GM21529 (cell line): ENCODE data around the gene KRTAP4-2.
"Not testable (repeated sequence)": the region's sequence is repeated elsewhere in the genome, so short reads cannot be mapped to it uniquely, and the experiment has no call there.

Source experiments
- ATAC-seq: cut with Tn5 transposase; IDR thresholded peaks from one replicate; pipeline ENCODE4 v1.9.1; 2021; ENCODE audit not compliant: unreplicated experiment

Gene KRTAP4-2

GRCh38 chr17:41163828-41164227 lies 14.2 kb downstream of the KRTAP4-2 start:
- ATAC-seq = no peak

DNA sequence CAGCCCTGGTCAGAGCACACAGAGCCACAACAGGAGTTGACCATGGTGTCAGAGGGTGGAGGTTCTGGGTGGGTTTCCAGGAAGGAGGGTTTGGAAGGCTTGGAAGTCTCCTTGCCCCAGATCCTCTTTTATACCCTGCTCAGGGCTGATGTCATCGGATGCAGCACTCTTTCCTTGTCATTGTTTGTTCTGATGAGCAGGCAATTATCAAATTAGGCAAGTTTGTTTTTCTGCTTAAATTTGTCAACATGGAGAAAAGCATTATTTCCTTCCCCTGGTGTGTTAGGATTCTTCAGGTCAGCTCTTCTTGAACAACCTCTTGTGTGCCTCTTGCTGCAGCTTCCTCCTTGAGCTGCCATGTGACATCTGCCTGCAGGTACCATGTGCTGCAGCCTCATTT lies 17.4 kb downstream of the KRTAP4-2 start, which contains the start of gene KRTAP4-4:
Gene KRTAP4-4 (minus strand): TSS at position 101 of the 400 bp plus-strand sequence. CDS start 57 bp downstream, at position 44.
- no peak for ATAC-seq

- ATAC-seq = not testable (repeated sequence)
Measured at GRCh38 chr17:41160190-41160589, 17.8 kb downstream of the KRTAP4-2 start.

GRCh38 chr17:41153856-41154255 lies 24.2 kb downstream of the KRTAP4-2 start:
- ATAC-seq = no peak

GRCh38 chr17:41151525-41151924 lies 26.5 kb downstream of the KRTAP4-2 start:
- ATAC-seq = no peak

GRCh38 chr17:41150026-41150425 lies 28.0 kb downstream of the KRTAP4-2 start:
- ATAC-seq = no peak

DNA sequence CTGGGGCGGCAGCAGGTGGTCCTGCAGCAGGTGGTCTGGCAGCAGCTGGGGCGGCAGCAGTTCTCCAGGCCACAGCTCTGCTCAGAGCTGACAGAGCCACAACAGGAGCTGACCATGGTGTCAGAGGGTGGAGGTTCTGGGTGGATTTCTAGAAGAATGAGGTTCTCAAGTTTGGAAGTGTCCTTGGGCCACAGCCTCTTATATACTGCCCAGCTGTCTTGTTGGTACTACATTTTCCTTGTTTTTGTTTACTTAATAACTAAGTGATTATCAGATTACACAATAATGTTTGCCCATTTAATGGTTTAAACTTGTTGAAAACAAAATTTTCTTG lies 28.4 kb downstream of the KRTAP4-2 start, which contains the start of gene KRTAP4-5:
Gene KRTAP4-5 (minus strand): TSS at position 174 of the 334 bp plus-strand sequence. CDS start 58 bp downstream, at position 116.
- no peak for ATAC-seq

- not testable (repeated sequence) for ATAC-seq
Measured at GRCh38 chr17:41148971-41149651, 28.9 kb downstream of the KRTAP4-2 start.

- no peak for ATAC-seq
Measured at GRCh38 chr17:41147531-41148204, 30.4 kb downstream of the KRTAP4-2 start.

GRCh38 chr17:41145261-41145660 lies 32.8 kb downstream of the KRTAP4-2 start:
- no peak for ATAC-seq

GRCh38 chr17:41144846-41145245 lies 33.2 kb downstream of the KRTAP4-2 start:
- no peak for ATAC-seq

DNA sequence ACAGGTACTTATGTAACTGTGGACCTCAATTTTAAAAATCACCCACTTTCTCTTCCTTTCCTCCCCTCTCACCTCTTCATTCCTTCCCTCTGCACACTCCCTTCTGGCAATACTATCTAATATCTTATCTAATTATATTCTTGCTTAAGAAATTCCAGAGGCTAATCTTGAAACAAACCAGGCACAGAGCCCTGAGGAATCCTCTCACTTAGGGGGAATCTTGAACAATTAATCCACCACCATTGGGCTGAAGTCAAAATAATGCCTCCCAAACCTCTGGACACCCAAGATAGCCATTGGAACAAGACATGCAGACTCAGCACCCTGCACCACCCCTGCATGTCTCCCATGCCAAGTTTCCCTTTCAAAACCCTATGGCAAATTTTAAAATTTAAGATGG lies 36.7 kb downstream of the KRTAP4-2 start:
- ATAC-seq = no peak

GRCh38 chr17:41140360-41141131 lies 37.5 kb downstream of the KRTAP4-2 start, which contains the start of gene KRTAP4-6:
Gene KRTAP4-6, minus strand, starts transcription at chr17:41140544. Its CDS starts 57 bp downstream, at chr17:41140487.
- no peak for ATAC-seq

DNA sequence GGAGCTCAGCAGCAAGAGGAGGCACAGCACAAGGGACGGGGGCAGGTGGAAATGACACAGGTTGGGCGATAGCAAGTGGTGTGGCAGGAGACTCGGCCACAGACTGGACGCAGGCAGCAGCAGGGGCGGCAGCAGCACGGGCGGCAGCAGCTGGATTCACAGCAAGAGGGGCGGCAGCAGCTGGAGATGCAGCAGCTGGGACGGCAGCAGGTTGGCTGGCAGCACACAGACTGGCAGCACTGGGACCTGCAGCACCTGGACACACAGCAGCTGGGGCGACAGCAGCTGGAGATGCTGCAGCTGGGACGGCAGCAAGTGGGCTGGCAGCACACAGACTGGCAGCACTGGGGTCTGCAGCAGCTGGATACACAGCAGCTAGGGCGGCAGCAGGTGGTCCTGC lies 38.2 kb downstream of the KRTAP4-2 start:
- ATAC-seq = not testable (repeated sequence)

DNA sequence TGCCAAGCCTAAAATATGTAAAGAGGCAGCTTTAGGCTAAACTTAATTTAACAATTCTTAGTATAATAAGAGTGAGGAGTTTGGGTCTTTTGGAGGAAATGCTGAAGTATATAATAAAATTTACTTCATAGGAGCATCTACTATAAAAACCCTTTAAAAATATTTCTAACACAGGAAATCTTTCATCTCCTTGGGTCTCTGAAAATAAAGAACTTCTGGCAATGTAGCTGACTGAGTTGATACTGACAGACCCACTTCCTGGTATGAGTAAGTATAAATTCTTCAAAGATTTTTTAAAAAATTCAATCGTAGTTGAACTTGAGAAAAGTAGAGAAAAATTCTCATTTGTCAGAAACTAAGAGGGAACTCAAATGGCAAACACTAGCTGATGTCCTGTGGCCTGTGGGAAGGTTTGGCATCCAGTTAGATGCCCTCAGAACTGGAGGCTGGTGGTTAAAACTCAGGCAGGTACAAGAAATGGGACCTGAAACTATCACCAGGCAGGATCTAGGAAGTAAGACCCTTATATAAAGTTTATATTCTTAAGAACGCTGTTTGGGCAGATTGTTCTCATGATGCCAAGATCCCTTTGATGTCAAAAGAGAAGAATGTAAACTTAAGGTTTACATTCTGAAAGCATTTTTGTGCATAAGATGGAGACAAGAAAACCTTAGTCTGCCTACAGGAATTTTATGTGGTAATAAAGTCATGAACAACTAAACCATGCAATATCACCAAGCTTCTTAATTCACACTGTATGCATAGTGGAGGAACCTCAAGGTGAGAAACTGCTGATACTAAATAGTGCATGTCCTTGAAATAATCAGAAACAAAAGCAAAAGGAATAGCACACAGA lies 43.9 kb downstream of the KRTAP4-2 start:
- no peak for ATAC-seq

DNA sequence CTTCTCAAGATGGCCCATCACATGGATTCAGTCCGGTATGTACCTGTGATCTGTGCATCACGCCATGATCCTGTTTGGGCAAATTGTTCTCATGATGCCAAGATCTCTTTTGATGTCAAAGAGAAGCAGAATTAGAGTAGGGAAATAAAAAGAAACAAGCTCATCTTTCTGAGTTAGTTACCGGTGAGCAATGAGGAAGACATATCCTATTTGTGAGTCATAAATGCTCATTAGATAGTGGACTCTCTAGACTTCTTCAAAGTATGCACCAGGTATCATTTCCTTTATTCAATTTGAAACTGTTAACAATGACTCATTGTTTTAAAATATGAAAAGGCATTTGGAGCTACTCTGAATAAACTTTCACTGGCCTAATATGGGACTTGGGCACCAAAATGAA lies 46.0 kb downstream of the KRTAP4-2 start:
- no peak for ATAC-seq
